ACHN (cell line): ENCODE data around the gene CSH2.
A peak's percentile ranks its signal among the peaks of the same experiment; 100 is the strongest.
"Not testable (repeated sequence)": the region's sequence is repeated elsewhere in the genome, so short reads cannot be mapped to it uniquely, and the experiment has no call there.

ENCODE experiments used
- DNase-seq: peaks from one replicate; pipeline ENCODE4 v3.0.0-alpha.2; 2015
- in situ Hi-C: cut with HindIII; loops from 2 replicates; pipeline ENCODE4 v1.10.0; 2017; ENCODE audit warnings: low sequenced_read_pairs, low pct_ligation_motif_present, low pct_unique_long_range_greater_than_20kb

Gene CSH2

DNA sequence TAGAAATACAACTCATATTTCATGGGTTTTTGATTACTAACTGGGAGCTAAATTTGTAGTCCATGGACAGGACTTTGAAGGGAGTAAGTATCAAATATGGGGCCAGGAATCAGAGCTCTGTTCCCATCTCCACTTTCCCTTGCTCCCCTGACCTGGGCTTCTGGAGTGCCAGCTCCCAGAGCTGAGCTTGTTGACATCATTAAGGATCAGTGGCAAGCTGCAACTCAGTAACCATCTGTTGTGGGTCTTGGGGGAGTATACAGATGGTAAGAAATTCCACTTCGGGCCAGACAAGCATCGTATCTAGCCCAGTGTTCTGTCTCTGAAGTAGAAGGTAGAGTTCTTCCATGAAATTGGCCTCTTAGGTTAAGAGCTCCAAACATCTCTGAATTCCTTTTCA, 28.5 kb upstream of the CSH2 start:
- DNase-seq, in situ Hi-C loops: not testable (repeated sequence)

DNA sequence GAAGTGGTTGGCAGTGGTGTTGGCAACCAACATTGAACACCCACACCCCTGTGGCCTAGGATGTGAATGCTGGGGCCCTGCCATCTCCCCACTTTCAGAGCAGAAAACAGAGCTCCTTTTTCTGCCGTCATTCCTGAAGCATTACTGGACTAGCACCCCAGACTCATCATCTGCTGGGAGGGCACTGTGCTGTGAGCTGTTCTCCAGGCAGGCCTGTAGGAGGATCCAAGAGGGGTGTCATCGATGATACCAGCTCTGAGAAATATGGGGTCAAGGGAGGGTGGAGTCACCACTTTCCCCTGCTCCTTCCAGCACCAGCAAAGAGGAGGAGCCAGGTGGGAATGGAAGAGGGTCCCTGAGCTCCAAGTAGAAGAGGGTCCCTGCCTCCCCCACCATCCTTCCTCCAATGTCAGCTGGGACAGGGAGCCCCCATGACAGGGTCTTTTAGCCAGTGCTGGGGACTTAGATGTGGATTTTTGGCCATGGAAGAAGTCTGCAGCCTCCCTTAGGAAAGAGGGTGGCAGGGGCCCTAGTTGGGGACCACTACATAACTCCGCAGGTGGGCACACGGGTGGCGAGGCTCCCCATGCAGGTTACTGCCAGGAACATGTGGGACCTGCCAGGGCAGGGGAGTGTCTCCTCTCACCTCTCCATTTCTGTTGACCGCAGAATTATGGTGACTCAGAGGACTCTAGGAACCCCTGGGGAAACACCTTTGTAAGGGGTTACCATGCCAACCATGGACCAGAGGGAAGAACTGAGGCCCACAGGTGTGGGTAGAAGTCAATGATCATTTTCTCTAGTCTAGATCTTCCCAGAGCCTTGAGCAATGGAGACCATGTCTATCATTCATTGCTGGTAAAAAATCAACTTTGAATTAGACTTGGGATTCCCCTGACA, 25.7 kb upstream of the CSH2 start:
- DNase-seq, in situ Hi-C loops: not testable (repeated sequence)

DNA sequence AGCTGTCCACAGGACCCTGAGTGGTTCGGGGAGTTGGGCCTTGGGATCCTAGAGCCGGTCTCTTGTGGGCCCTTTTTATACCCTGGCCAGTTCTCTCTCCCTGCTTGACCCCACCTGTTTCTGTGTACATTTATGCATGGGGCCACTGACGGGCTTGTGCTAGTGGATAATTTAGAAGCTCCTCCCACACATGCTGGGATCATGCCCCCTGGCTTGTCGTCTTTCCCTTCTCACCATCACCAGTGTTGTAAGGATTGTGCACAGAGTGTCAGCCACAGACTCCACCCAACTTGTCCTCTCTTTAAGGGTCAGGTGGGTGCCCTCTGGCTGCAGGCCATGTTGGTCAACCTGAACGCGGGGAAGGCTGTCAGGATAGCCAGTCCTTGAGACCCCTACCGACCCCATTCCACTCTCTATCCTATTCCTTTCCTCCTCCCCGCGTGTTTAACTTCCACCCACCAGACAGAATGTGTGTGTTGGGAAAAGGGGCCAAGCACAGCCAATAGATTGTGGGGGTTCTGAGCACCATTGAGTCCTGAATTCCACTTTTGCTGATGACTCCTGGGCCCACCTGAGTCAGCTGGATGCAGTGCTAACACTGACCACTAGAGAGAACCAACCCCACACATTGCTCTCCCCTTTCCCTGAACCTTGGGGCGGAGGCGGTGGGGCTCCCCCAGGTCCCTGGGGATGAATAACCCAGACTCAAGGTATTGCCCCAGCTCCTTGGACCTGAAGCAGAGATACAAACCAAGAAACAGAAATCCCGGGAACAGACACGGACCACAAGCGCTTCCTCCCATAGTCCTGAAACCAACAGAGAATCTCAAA, 23.3 kb upstream of the CSH2 start, which contains the start of gene CSH1:
TSS of gene CSH1 (minus strand) at position 51 of the 831 bp plus-strand sequence. CDS start 63 bp downstream, outside the sequence.
- in situ Hi-C loops, DNase-seq: not testable (repeated sequence)

DNA sequence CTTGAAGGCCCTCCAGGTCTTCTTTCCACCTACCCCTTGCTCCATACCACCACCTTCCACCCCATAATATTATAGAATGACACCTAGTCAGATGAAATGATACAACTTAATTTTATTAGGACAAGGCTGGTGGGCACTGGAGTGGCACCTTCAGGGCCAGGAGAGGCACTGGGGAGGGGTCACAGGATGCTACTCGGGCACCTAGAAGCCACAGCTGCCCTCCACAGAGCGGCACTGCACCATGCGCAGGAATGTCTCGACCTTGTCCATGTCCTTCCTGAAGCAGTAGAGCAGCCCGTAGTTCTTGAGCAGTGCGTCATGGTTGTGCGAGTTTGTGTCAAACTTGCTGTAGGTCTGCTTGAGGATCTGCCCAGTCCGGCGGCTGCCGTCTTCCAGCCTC, 21.3 kb upstream of the CSH2 start:
- DNase-seq, in situ Hi-C loops: not testable (repeated sequence)

DNA sequence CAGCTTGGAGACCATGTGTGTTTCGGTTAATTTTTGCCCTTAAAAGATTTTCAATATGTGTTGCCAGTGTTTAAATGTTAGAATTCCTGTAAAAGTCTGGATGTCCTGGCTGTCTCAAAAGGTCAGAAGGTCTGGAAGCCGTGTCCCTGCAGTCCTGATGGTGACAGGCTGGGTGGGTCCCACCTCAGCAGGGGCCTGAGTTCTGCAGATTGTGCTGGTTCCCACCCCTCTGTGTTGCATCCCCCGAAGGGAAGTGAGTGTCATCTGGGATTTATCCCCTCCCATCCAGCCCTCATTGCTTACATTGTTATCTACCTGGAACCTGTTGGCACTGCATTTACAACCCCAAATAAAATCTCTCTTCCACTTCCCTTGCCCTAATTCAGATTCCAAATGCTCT, 20.5 kb upstream of the CSH2 start:
- DNase-seq, in situ Hi-C loops: not testable (repeated sequence)

DNA sequence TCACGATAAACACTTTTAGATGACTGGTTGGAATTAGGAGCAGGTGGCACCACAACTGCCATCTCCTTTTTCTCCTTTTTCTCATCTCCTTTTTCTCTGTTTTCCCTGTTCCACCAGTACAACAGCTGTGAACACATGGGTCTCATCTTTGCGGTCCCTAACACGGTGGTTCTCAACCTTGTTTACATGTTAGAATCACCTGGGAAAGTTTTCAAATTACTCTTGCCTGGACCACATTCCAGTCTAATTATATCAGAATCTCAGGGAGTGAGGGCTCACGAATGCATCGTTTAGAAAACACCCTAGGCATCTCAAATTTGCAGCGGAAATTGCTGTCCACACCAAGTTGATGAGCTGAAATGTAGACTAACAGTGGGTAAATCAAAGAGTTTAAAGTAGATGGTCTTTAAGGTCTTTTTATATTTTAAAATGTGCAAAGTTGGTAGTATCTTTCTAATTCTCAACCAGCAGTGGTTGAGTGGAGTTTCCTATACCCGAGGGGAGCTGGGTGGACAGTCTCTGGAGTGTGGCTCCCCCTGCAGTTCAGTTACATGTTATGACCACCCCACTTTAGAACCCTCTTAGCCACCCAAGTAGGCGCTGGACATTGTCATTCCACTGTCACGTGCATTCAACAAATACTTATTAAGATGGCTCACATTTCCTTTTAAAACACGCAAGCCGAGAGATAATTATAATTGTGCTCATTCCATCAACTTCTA, 19.0 kb upstream of the CSH2 start:
- in situ Hi-C loops, DNase-seq: not testable (repeated sequence)

DNA sequence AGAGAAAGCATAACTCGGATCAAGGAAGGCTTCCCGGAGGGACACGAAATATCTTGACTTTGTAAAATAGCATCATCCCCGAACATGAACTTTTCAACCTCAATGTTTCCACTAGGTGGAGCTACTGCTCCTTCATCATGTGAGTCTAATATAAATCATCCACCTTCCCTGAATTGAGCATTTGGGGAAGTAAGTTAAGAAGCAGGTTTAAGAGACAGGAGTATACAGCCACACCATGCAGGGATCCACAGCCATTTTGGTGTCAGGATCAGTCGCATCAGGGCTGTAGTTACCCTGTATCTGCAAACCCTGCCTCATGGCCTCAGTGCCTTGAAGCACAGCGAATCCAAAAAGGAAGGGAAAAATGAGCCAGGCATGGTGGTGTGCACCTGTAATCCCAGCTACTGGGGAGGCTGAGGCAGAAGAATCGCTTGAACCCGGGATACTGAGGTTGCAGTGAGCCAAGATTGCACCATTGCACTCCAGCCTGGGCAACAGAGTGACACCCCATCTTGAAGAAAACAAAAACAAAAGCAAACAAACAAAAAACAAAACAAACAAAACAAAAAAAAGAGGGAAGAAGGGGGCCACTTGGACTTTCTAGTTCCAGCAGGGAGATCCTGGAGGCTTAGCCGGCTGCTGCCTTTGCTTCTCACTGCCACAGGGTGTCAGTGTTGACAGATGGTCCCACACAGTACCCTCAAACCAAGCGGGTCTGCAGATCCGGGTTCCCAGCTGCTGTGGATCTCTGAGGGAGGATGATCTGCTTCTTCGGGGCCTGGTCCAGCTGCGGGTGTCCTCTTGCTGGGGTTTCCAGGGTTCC, 15.8 kb upstream of the CSH2 start:
- DNase-seq = peak; percentile 45
- in situ Hi-C loops = not testable (repeated sequence)

DNA sequence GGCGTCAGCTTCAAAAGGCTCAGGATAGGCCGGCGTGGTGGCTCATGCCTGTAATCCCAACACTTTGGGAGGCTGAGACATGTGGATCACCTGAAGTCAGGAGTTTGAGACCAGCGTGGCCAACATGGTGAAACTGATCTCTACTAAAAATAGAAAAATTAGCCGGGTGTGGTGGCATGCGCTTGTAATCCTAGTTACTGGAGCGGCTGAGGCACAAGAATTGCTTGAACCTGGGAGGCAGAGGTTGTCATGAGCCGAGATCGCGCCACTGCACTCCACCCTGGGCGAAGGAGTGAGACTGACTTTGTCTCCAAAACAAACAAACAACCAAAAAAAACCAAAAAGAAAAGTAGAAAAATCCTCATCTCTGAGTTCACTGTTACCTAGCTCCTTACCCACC, 11.6 kb upstream of the CSH2 start:
- DNase-seq, in situ Hi-C loops: not testable (repeated sequence)

DNA sequence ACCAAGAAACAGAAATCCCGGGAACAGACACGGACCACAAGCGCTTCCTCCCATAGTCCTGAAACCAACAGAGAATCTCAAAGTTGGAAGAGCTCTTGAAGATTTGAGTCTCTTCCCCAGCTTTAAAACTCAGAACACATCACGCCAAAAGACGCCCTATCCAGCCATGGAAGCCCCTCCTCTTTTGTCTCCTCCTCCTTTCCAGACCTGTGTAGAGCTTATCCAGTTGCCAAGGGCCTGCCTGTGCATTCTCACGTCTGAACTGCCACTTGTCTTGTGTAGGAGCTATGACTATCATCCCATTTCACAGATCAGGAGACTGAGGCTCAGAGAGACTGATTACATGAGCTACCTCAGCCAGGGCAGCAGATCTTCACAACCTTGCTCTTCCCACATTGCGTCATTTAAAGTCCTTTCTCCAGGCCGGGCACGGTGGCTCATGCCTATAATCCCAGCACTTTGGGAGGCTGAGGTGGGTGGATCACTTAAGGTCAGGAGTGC, 9.2 kb upstream of the CSH2 start:
- in situ Hi-C loops = not testable (repeated sequence)

DNA sequence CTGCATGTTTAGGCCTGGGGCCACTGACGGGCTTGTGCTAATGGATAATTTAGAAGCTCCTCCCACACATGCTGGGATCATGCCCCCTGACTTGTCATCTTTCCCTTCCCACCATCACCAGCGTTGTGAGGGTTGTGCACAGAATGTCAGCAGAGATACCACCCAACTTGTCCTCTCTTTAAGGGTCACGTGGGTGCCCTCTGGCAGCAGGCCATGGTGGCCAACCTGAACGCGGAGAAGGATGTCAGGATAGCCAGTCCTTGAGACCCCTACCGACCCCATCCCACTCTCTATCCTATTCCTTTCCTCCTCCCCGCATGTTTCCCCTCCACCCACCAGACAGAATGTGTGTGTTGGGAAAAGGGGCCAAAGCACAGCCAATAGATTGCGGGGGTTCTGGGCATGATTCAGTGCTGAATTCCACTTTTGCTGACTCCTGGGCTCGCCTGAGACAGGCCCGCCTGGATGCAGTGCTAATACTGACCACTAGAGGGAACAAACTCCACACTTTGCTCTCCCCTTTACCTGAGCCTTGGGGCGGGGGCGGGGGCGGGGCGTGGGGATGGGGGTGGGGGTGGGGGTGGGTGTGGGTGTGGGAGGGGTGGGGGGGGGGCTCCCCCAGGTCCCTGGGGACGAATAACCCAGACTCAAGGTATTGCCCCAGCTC, 8.6 kb upstream of the CSH2 start, which contains the start of gene GH2:
TSS of gene GH2 (minus strand) at position 10 of the 667 bp plus-strand sequence. CDS start 143 bp downstream, outside the sequence.
- peak; percentile 62 for DNase-seq
- in situ Hi-C loops = no loop called here

More for the DNA sequence above, 9.2 kb upstream of the CSH2 start:
- not testable (repeated sequence) for DNase-seq

DNA sequence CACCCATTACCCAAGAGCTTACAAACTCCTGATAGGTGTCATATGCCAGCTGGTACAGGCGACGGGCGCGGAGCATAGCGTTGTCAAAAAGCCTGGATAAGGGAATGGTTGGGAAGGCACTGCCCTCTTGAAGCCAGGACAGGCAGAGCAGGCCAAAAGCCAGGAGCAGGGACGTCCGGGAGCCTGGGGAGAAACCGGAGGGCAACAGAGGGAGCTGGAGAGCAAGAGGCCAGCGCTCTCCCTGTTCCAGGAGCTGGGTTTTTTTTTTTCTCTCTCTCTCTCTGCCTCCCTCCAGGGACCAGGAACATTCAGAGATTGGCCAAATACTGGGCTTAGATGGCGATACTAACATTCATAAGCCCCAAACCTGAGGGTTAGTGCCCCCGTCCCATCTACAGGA, 7.9 kb upstream of the CSH2 start:
- DNase-seq, in situ Hi-C loops: not testable (repeated sequence)

DNA sequence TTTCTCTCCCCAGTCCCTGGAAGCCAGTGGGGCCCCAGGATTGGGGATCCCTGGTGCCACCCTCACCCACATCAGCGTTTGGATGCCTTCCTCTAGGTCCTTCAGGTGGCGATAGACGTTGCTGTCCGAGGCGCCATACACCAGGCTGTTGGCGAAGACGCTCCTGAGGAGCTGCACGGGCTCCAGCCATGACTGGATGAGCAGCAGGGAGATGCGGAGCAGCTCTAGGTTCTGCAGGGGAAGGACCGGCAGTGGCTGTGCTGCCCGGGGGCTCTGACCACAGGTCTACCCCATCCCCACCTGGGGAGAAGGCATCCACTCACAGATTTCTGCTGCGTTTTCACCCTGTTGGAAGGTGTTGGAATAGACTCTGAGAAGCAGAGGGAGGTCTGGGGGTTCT, 7.2 kb upstream of the CSH2 start:
- in situ Hi-C loops = no loop called here
- DNase-seq = no peak

DNA sequence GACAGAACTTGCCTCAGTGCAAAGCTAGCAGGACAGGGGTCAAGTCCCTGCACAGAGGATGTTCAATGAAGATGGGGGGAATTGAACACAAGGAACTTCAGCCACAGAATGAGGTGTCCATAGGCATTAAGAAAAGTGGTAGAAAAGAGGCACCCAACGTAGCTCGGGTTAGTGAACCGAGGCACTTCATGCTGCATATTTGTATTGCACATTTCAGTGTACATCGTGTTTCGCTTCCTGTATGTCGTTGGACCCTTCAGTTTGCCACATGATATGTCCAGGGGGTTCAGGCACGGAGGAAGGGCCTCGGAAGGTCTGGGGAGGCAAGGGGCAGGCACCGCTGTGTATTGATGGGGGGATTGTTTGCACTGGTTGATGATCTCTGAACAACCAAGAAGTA, 4.9 kb upstream of the CSH2 start:
- in situ Hi-C loops, DNase-seq: not testable (repeated sequence)

DNA sequence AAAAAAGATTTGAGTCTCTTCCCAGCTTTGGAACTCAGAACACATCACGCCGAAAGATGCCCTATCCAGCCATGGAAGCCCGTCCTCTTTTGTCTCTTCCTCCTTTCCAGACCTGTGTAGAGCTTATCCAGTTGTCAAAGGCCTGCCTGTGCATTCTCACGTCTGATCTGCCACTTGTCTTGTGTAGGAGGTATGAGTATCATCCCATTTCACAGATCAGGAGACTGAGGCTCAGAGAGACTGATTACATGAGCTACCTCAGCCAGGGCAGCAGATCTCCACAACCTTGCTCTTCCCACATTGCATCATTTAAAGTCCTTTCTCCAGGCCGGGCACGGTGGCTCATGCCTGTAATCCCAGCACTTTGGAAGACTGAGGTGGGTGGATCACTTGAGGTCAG, 1.2 kb upstream of the CSH2 start:
- in situ Hi-C loops, DNase-seq: not testable (repeated sequence)

DNA sequence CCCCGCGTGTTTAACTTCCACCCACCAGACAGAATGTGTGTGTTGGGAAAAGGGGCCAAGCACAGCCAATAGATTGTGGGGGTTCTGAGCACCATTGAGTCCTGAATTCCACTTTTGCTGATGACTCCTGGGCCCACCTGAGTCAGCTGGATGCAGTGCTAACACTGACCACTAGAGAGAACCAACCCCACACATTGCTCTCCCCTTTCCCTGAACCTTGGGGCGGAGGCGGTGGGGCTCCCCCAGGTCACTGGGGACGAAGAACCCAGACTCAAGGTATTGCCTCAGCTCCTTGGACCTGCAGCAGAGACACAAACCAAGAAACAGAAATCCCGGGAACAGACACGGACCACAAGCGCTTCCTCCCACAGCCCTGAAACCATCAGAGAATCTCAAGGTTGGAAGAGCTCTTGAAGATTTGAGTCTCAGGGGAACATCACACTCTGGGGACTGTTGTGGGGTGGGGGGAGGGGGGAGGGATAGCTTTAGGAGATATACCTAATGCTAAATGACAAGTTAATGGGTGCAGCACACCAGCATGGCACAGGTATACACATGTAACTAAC, 667 bp upstream of the CSH2 start:
- in situ Hi-C loops, DNase-seq: not testable (repeated sequence)

DNA sequence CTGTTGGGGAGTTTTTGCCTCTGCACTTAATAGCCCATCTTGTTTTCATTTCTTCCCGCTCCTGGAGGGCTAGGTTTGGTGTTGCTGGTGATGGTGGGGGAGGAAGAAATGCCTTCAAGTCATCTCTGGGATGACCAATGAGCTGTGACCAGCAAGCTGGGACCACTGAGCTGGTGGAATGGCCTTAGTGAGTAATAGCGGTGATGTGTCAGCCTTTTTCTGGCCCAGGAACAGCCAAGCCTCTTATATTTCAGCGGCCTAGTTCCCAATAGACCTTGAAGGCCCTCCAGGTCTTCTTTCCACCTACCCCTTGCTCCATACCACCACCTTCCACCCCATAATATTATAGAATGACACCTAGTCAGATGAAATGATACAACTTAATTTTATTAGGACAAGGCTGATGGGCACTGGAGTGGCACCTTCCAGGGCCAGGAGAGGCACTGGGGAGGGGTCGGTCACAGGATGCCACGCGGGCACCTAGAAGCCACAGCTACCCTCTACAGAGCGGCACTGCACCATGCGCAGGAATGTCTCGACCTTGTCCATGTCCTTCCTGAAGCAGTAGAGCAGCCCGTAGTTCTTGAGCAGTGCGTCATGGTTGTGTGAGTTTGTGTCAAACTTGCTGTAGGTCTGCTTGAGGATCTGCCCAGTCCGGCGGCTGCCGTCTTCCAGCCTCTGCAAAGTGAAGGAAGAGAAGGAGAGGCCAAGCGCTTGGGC, 1.7 kb downstream of the CSH2 start:
- DNase-seq = peak; percentile 69
- in situ Hi-C loops = not testable (repeated sequence)
